HepG2 (cell line): ENCODE results near the gene ARMH1. TPM values are rescaled to one million over a fixed set of nuclear protein-coding genes. Genes with fewer than 3 reads are reported as not detected.

ENCODE experiments used
- JUNB ChIP-seq: sonication (generic); formaldehyde crosslinking; IDR thresholded peaks from 2 replicates; pipeline ENCODE4 v1.8.0; 2022; ENCODE audit warnings: missing genetic modification reagents, mild to moderate bottlenecking, borderline replicate concordance
- NONO ChIP-seq, 2 experiments: fragments of 450-650 bp in 1 of 2; sonication (generic) in 1 of 2; formaldehyde crosslinking in 1 of 2; IDR thresholded peaks in 1 of 2; conservative IDR thresholded peaks in 1 of 2; 2 replicates each; pipeline versions ENCODE4 v1.6.1 to v1.8.0; 2017 to 2022; ENCODE audit warnings: mild to moderate bottlenecking in 1 of 2, missing genetic modification reagents in 1 of 2, moderate library complexity in 1 of 2
- STAT5B ChIP-seq: sonication (generic); formaldehyde crosslinking; IDR thresholded peaks from 2 replicates; pipeline ENCODE4 v1.4.0; 2020; ENCODE audit warnings: missing genetic modification reagents
- THAP9 ChIP-seq: sonication (generic); formaldehyde crosslinking; IDR thresholded peaks from 2 replicates; pipeline ENCODE4; 2020; ENCODE audit warnings: missing genetic modification reagents, mild to moderate bottlenecking, borderline replicate concordance
- TOPORS ChIP-seq: sonication (generic); formaldehyde crosslinking; IDR thresholded peaks from 2 replicates; pipeline ENCODE4 v1.8.0; 2023; ENCODE audit warnings: mild to moderate bottlenecking, missing genetic modification reagents
- XRCC5 ChIP-seq: fragments of 200-400 bp; formaldehyde crosslinking; optimal IDR thresholded peaks from 2 replicates; pipeline ENCODE3; 2017; ENCODE audit warnings: mild to moderate bottlenecking, low read length
- ZBED4 ChIP-seq: sonication (generic); formaldehyde crosslinking; IDR thresholded peaks from 2 replicates; pipeline ENCODE4 v1.4.0; 2020; ENCODE audit warnings: missing genetic modification reagents, borderline replicate concordance
- ZBTB46 ChIP-seq: sonication (generic); formaldehyde crosslinking; IDR thresholded peaks from 2 replicates; pipeline ENCODE4 v1.4.0; 2020; ENCODE audit warnings: mild to moderate bottlenecking, missing genetic modification reagents, borderline replicate concordance
- ZNF460 ChIP-seq: sonication (generic); formaldehyde crosslinking; IDR thresholded peaks from 2 replicates; pipeline ENCODE4 v1.5.1; 2020; ENCODE audit warnings: missing genetic modification reagents, mild to moderate bottlenecking, borderline replicate concordance
- ZNF770 ChIP-seq: sonication (generic); formaldehyde crosslinking; IDR thresholded peaks from 2 replicates; pipeline ENCODE4 v1.5.0; 2020; ENCODE audit warnings: mild to moderate bottlenecking, missing genetic modification reagents
- ZNF839 ChIP-seq: sonication (generic); formaldehyde crosslinking; IDR thresholded peaks from 2 replicates; pipeline ENCODE4 v1.4.0; 2020; ENCODE audit warnings: missing genetic modification reagents, mild to moderate bottlenecking, borderline replicate concordance
- polyA plus RNA-seq, 8 experiments: library from polyadenylated mRNA; depleted of rRNA in 3 of 8; stranded (reverse) in 7 of 8; unstranded in 1 of 8; fragments of >200 nt; fragmentation: Illumina TruSeq in 4 of 8; extraction: Trizol in 4 of 8; gene quantifications; 2 replicates each; pipeline versions ENCODE4 v1.2.1 to v1.2.3, GENCODE V29; 2011 to 2016; ENCODE audit warnings: low read depth in 4 of 8, missing spikeins in 1 of 8, mixed read lengths in 1 of 8; ENCODE audit not compliant: insufficient read depth in 1 of 8
- total RNA-seq, 5 experiments: library from RNA; depleted of rRNA; stranded (reverse); fragments of >200 nt; fragmentation: Illumina TruSeq; extraction: Trizol; gene quantifications; 2 replicates each; pipeline ENCODE4 v1.2.3, GENCODE V29; 2016; ENCODE audit warnings: low read depth in 1 of 5

The ARMH1 gene
- total and polyA plus RNA-seq, 2 of the 13 experiments (the other 11 are each of a cell fraction or from before 2014, with no cell fraction given), result 0.69 TPM; not detected in 1

GRCh38 chr1:44739307-44740178 is 65.0 kb downstream of the ARMH1 start, which contains the start of gene KIF2C (continued):
- TF ChIP-seq ZBTB46 (CRISPR knock-in tag), result no peak
- TF ChIP-seq ZNF460 (CRISPR knock-in tag), result no peak
- TF ChIP-seq STAT5B (CRISPR knock-in tag), result no peak; the same call in 1 of the 2 replicates
- no peak for TF ChIP-seq ZNF839
- TF ChIP-seq TOPORS (CRISPR knock-in tag), result peak; percentile 80; the same call in 1 of the 2 replicates
- no peak; the same call in 1 of the 2 replicates for TF ChIP-seq JUNB (CRISPR knock-in tag)
- no peak for TF ChIP-seq NONO (IDR thresholded peaks at IDR 0.05)
- TF ChIP-seq NONO (CRISPR knock-in tag; conservative IDR thresholded peaks at IDR 0.05), result peak; percentile 32; the same call in 1 of the 2 replicates
- peak; percentile 16 for TF ChIP-seq XRCC5
- TF ChIP-seq ZNF770 (CRISPR knock-in tag), result no peak
- peak; percentile 94 for TF ChIP-seq THAP9 (CRISPR knock-in tag)
- TF ChIP-seq ZBED4, result no peak
